GM20000 (cell line): ENCODE data around the gene MRPL42.

Experiments used
- DNase-seq: peaks from one replicate; pipeline ENCODE4 v3.0.0; 2012; ENCODE audit warnings: low spot score
- CTCF ChIP-seq: IDR thresholded peaks from 2 replicates; pipeline ENCODE4 v1.5.1; 2012; ENCODE audit warnings: mild to moderate bottlenecking, control low read depth; ENCODE audit errors: extremely low read depth, missing control alignments

MRPL42 gene

GRCh38 chr12:93467351-93468007, at the start of gene MRPL42:
TSS of gene MRPL42 (plus strand) at chr12:93467514. CDS start at chr12:93469286, 1,772 bp downstream.
- peak; percentile 79 for DNase-seq
- TF ChIP-seq CTCF: peak; percentile 71

GRCh38 chr12:93417967-93418480, 49.3 kb upstream of the MRPL42 start:
- DNase-seq: no peak
- no peak for TF ChIP-seq CTCF

DNA sequence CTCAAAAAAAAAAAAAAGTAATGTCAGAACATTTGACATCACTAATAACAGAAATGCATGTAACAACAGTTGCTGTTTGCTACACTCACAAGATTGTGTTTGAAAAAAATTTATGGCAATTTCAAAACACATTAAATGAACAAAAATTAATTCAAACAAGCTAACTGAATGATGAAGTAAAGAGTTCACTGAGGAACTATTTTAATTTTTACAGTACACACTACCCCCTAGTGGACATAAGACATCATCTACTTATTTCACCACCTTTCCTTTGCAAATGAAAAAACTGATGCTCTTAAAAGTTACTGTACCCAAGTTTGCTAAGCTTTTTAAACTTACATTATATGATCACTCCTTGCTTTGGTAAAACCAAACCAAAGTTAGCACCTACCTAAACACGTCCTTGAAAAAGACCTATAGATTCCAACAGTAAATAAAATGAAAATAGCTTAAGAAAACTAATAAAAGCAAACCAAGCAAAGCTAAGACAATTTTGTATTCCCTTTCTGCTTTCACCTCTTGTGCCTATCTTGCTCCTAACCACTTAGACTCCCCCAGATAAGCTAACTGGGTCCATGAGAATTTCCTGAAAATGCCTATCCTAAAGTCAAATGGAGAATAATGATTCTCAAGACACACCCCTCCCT, 47.8 kb upstream of the MRPL42 start:
- TF ChIP-seq CTCF: no peak
- DNase-seq: peak; percentile 24

DNA sequence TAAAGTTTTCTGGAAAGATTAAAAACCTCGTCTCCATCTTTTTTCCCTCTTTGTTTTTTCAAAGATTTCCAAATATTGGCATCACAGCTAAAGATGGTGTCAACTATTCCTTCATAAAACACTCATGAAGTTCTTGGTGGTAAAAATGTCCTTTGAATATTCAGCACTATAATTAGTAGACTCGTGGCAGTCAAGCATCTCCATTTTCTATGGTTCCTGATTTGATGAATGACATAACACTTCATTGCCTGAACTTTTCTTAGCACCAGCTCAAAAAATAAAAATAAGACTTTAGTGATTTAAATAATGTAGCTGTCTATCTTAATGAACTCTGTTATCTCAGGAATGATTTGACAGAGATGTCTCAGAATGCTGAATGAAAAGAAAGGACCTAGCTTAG, 45.3 kb upstream of the MRPL42 start:
- no peak for TF ChIP-seq CTCF
- DNase-seq: no peak

DNA sequence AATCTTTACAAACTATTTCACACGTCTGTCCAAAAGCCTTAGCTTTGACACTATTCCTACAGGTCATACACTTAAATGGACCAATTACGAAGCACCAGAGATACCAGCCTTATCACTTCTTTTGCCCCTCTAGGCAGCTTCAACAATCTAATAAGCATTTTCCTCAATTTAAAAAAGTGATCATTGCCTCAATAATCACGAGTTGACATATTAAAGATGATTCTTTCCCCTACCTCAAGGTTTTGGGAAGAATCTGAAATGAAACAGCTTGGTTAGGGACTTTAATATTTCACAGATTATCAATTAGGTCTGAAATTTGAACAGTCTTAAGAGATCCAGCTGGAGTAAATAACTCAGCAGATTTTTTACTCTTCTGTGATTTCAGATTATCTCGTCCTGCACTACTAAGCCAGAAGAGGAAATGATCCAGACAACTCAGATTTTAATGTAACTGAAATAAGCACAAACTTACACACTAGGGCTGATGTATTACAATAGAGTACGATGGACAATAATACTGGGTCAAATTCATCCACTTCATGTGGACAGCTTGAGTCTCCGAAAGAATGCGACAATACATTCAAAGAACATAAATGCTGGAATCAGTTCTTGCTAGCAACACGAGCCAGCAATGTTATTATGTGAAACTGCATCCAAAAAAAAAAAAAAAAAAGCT, 41.4 kb upstream of the MRPL42 start:
- no peak for TF ChIP-seq CTCF
- DNase-seq: no peak

DNA sequence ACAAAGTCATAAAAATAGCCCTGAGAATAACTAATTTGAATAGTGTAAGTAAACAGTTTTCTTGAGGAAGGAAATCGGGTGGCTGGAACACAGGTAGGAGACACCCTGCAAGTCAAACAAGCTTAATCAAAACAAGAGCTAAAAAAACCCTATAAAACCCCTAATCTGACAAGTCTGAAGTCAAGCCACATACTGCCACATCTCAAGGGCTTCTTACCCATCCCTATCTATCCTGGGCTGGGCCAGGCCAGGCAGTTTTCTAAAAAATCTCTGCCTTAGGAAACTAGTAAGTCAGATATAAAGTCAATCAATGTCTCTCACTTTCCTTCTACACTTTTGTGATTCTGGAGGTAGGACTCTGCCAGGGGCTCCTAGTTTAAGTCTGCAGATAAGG, 40.9 kb upstream of the MRPL42 start:
- no peak for TF ChIP-seq CTCF

DNA sequence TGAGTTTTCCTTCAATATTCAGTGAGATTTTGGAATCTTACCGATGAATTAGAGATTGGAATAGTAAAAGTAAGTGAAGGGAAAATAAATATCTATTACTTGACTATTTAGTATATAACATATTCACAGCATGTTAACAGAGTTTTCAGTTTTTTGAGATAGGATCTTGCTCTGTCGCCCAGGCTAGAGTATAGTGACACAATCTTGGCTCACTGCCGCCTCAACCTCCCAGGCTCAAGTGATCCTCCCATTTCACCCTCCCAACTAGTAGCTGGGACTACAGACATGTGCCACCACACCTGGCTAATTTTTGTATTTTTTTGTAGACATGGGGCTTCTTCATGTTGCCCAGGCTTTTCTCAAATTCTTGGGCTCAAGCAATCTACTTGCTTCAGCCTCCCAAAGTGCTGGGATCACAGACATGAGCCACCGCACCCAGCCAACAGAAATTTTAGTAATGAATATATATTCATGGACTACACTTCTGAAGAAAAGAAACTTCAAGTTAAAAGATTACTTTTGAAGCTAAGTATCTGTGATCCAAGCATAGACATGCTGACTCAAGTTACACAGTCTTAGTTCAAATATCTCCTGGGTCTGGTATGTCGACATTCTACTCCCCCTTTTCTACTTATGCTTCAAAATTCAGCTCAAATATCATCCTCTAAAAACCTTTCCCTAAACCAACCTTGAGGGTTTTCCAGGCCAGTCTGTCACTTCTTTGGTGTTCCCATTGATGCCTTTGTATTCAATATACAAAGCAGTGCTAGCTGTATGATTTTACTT, 39.3 kb upstream of the MRPL42 start:
- TF ChIP-seq CTCF: no peak
- DNase-seq: no peak

More for the DNA sequence above, 40.9 kb upstream of the MRPL42 start:
- DNase-seq: no peak
